Activated T-cell treated with anti-CD3 and anti-CD28 coated beads, Interleukin-2, amount 50 U/mL, for 72 hours (primary cell): ENCODE measurements around the gene FBXO9. TPM values are rescaled to one million over a fixed set of nuclear protein-coding genes. Genes with fewer than 3 reads are reported as not detected.

ENCODE experiments used
- ATAC-seq, 2 donors: fragments of 150-1000 bp; cut with Tn5 transposase; replicated peaks in 1 of 2; 2 replicates each; pipeline ENCODE4 v1.10.0; 2021; ENCODE audit warnings: moderate library complexity in 2 of 2, mild to moderate bottlenecking in 1 of 2
- DNase-seq, 2 donors: peaks; one replicate each; pipeline ENCODE4 v3.0.0; 2021 to 2022; ENCODE audit warnings: mixed read lengths in 1 of 2
- H3K27ac Mint-ChIP-seq: one replicate; pipeline ENCODE4 v1.8.0; 2022; ENCODE audit warnings: mild to moderate bottlenecking, moderate library complexity, mixed read lengths
- H3K27me3 Mint-ChIP-seq: one replicate; pipeline ENCODE4 v1.8.0; 2022; ENCODE audit warnings: low read depth, mixed read lengths
- H3K36me3 Mint-ChIP-seq, 2 donors: one replicate each; pipeline ENCODE4 v1.8.0; 2022; ENCODE audit warnings: mixed read lengths in 2 of 2, mild to moderate bottlenecking in 1 of 2; ENCODE audit not compliant: insufficient read depth in 2 of 2
- H3K4me1 Mint-ChIP-seq: one replicate; pipeline ENCODE4 v1.8.0; 2022; ENCODE audit warnings: low read depth, mixed read lengths
- H3K4me3 Mint-ChIP-seq, 2 donors: one replicate each; pipeline ENCODE4 v1.8.0; 2022; ENCODE audit warnings: mild to moderate bottlenecking in 2 of 2, mixed read lengths in 2 of 2, moderate library complexity in 2 of 2
- H3K9me3 Mint-ChIP-seq, 2 donors: one replicate each; pipeline ENCODE4 v1.8.0; 2022; ENCODE audit warnings: mixed read lengths in 2 of 2
- total RNA-seq, 2 donors: library from RNA; stranded (reverse); gene quantifications; one replicate each; pipeline ENCODE4 v1.2.3, GENCODE V29; 2022

Gene FBXO9
- total RNA-seq = 100 to 1,000 TPM in 1 of 2 donors, 10 to 100 TPM in 1; 77.2 to 103 TPM

GRCh38 chr6:53065266-53066076 is at the start of gene FBXO9:
FBXO9 (plus strand) TSS chr6:53065404; CDS start chr6:53065790, 386 bp downstream.
- Mint-ChIP-seq H3K36me3 (no peaks in the 10 kb centered on the region), H3K9me3 (no peaks in the 10 kb centered on the region), H3K4me3 (peak within 1 kb of the TSS; percentile 90 to 100), H3K4me1 (peaks cover 61% of the 10 kb centered on the region), H3K27me3 (no peaks in the 10 kb centered on the region), H3K27ac (peak within 1 kb of the TSS; percentile 96)
- DNase-seq (peak; percentile 79 to 86), ATAC-seq (peak; percentile 70 to 71)

- H3K36me3 Mint-ChIP-seq = peaks cover 3 to 6% of the 10 kb centered on the region in 2 donors
- H3K27ac Mint-ChIP-seq = no peak overlapping the region
- ATAC-seq = no peak
- DNase-seq = no peak
- no peak overlapping the region for H3K4me3 Mint-ChIP-seq
- peaks cover 6% of the 10 kb centered on the region for H3K4me1 Mint-ChIP-seq
- no peaks in the 10 kb centered on the region for H3K9me3 Mint-ChIP-seq
- no peaks in the 10 kb centered on the region for H3K27me3 Mint-ChIP-seq
Observed at GRCh38 chr6:53015486-53015885, 49.7 kb upstream of the FBXO9 start.

GRCh38 chr6:53018446-53018845 is 46.8 kb upstream of the FBXO9 start:
- no peak for ATAC-seq
- Mint-ChIP-seq H3K27me3 (no peaks in the 10 kb centered on the region), H3K4me1 (peaks cover 6% of the 10 kb centered on the region), H3K4me3 (no peak overlapping the region), H3K36me3 (peaks cover under 1 to 3% of the 10 kb centered on the region in 2 donors), H3K9me3 (no peaks in the 10 kb centered on the region), H3K27ac (no peak overlapping the region)
- no peak for DNase-seq

- Mint-ChIP-seq H3K36me3 (peaks cover 0 to 3% of the 10 kb centered on the region in 2 donors), H3K4me3 (no peak overlapping the region), H3K4me1 (peaks cover 10% of the 10 kb centered on the region), H3K27ac (no peak overlapping the region), H3K27me3 (no peaks in the 10 kb centered on the region), H3K9me3 (no peaks in the 10 kb centered on the region)
- DNase-seq = no peak
- peak; percentile 15 to 47 for ATAC-seq
Observed at GRCh38 chr6:53020005-53020744, 45.0 kb upstream of the FBXO9 start.

- no peaks in the 10 kb centered on the region for H3K9me3 Mint-ChIP-seq
- ATAC-seq (no peak), DNase-seq (no peak)
- no peaks in the 10 kb centered on the region for H3K27me3 Mint-ChIP-seq
- H3K4me3 Mint-ChIP-seq = no peak overlapping the region
- H3K36me3 Mint-ChIP-seq = peaks cover 0 to 3% of the 10 kb centered on the region in 2 donors
- H3K27ac Mint-ChIP-seq = no peak overlapping the region
- peaks cover 25% of the 10 kb centered on the region for H3K4me1 Mint-ChIP-seq
Observed at GRCh38 chr6:53023323-53023722, 41.9 kb upstream of the FBXO9 start.

- H3K36me3 Mint-ChIP-seq = peaks cover 0 to 5% of the 10 kb centered on the region in 2 donors
- H3K9me3 Mint-ChIP-seq = no peaks in the 10 kb centered on the region
- peak overlapping the region; percentile 12 for H3K27ac Mint-ChIP-seq
- H3K4me3 Mint-ChIP-seq = peak overlapping the region in 1 of 2 donors; percentile 25
- H3K27me3 Mint-ChIP-seq = no peaks in the 10 kb centered on the region
- DNase-seq = no peak
- peak; percentile 52 to 55 for ATAC-seq
- peaks cover 33% of the 10 kb centered on the region for H3K4me1 Mint-ChIP-seq
Observed at GRCh38 chr6:53026526-53026925, 38.7 kb upstream of the FBXO9 start.

GRCh38 chr6:53027131-53027718 is 38.0 kb upstream of the FBXO9 start:
- no peak for ATAC-seq
- Mint-ChIP-seq H3K4me1 (peaks cover 33% of the 10 kb centered on the region), H3K9me3 (no peaks in the 10 kb centered on the region), H3K36me3 (peaks cover 0 to 5% of the 10 kb centered on the region in 2 donors), H3K27me3 (no peaks in the 10 kb centered on the region), H3K4me3 (peak overlapping the region in 1 of 2 donors; percentile 25), H3K27ac (peak overlapping the region; percentile 12)
- DNase-seq = no peak

- Mint-ChIP-seq H3K27ac (no peak overlapping the region), H3K4me3 (peak overlapping the region in 1 of 2 donors; percentile 2), H3K4me1 (peaks cover 33% of the 10 kb centered on the region), H3K9me3 (no peaks in the 10 kb centered on the region), H3K36me3 (peaks cover 0 to 5% of the 10 kb centered on the region in 2 donors), H3K27me3 (no peaks in the 10 kb centered on the region)
- no peak for DNase-seq
- no peak for ATAC-seq
Observed at GRCh38 chr6:53028467-53028866, 36.7 kb upstream of the FBXO9 start.

GRCh38 chr6:53029257-53029656 is 35.9 kb upstream of the FBXO9 start:
- Mint-ChIP-seq H3K27me3 (no peaks in the 10 kb centered on the region), H3K36me3 (peaks cover 0 to 5% of the 10 kb centered on the region in 2 donors), H3K4me1 (peaks cover 33% of the 10 kb centered on the region), H3K27ac (peak overlapping the region; percentile 59), H3K4me3 (peak overlapping the region in 1 of 2 donors; percentile 59), H3K9me3 (no peaks in the 10 kb centered on the region)
- no peak for DNase-seq
- peak; percentile 90 to 93 for ATAC-seq

GRCh38 chr6:53029761-53030160 is 35.4 kb upstream of the FBXO9 start:
- Mint-ChIP-seq H3K4me1 (peaks cover 33% of the 10 kb centered on the region), H3K27me3 (no peaks in the 10 kb centered on the region), H3K9me3 (no peaks in the 10 kb centered on the region), H3K36me3 (peaks cover 0 to 5% of the 10 kb centered on the region in 2 donors), H3K27ac (no peak overlapping the region), H3K4me3 (no peak overlapping the region)
- DNase-seq = no peak
- no peak for ATAC-seq

- DNase-seq = no peak
- Mint-ChIP-seq H3K27me3 (no peaks in the 10 kb centered on the region), H3K9me3 (no peaks in the 10 kb centered on the region)
Observed at GRCh38 chr6:53031281-53031680, 33.9 kb upstream of the FBXO9 start.

GRCh38 chr6:53032849-53033248 is 32.4 kb upstream of the FBXO9 start:
- Mint-ChIP-seq H3K27ac (no peak overlapping the region), H3K36me3 (peaks cover 2% of the 10 kb centered on the region in 2 donors), H3K27me3 (no peaks in the 10 kb centered on the region), H3K4me1 (peaks cover 14% of the 10 kb centered on the region), H3K9me3 (no peaks in the 10 kb centered on the region), H3K4me3 (no peak overlapping the region)
- DNase-seq = no peak
- no peak for ATAC-seq

More at GRCh38 chr6:53031281-53031680, 33.9 kb upstream of the FBXO9 start:
- Mint-ChIP-seq H3K36me3 (peaks cover 0 to 2% of the 10 kb centered on the region in 2 donors), H3K4me1 (peaks cover 24% of the 10 kb centered on the region), H3K4me3 (no peak overlapping the region), H3K27ac (no peak overlapping the region)
- ATAC-seq = no peak

- ATAC-seq (no peak), DNase-seq (no peak)
- Mint-ChIP-seq H3K4me1 (peaks cover 12% of the 10 kb centered on the region), H3K9me3 (no peaks in the 10 kb centered on the region), H3K27ac (no peak overlapping the region), H3K27me3 (no peaks in the 10 kb centered on the region), H3K4me3 (no peak overlapping the region), H3K36me3 (peaks cover 0 to 3% of the 10 kb centered on the region in 2 donors)
Observed at GRCh38 chr6:53033764-53034163, 31.4 kb upstream of the FBXO9 start.
